ENCODE results near the gene ADNP.

- TF ChIP-seq MAZ (IDR thresholded peaks at IDR 0.05; ENCODE audit: borderline replicate concordance, low read depth, low read length) (no peak), CTCF (conservative IDR thresholded peaks at IDR 0.05; ENCODE audit: low read depth, low read length) (no peak), POLR2A (IDR thresholded peaks at IDR 0.05; ENCODE audit: low read depth, low read length) (no peak), SMC3 (IDR thresholded peaks at IDR 0.05; ENCODE audit: low read depth, low read length) (no peak), MXI1 (IDR thresholded peaks at IDR 0.05; ENCODE audit: borderline replicate concordance, low read depth, low read length) (no peak), RAD21 (IDR thresholded peaks at IDR 0.05; ENCODE audit: low read length) (no peak), FOS (IDR thresholded peaks at IDR 0.05; ENCODE audit: low read depth, low read length) (no peak)
Measured at GRCh38 chr20:50975701-50976330, 44.6 kb upstream of the ADNP start.

All from IMR-90 (cell line).